WTC11 (cell line): ENCODE results near the gene PNP.

ENCODE experiments used
- CREB1 ChIP-seq: sonication (generic); formaldehyde crosslinking; IDR thresholded peaks from 2 replicates; pipeline ENCODE4 v1.8.0; 2023; ENCODE audit warnings: mild to moderate bottlenecking, missing genetic modification reagents
- CTCF ChIP-seq: fragments of 200-600 bp; IDR thresholded peaks from 2 replicates; pipeline ENCODE4 v1.8.0; 2022; ENCODE audit warnings: antibody characterized with exemption
- ESRRA ChIP-seq: sonication (generic); formaldehyde crosslinking; IDR thresholded peaks from 2 replicates; pipeline ENCODE4 v1.8.1; 2022; ENCODE audit warnings: mild to moderate bottlenecking, missing genetic modification reagents, borderline replicate concordance
- IRF1 ChIP-seq: sonication (generic); formaldehyde crosslinking; IDR thresholded peaks from 2 replicates; pipeline ENCODE4 v1.8.0; 2023; ENCODE audit warnings: missing genetic modification reagents
- JUN ChIP-seq: sonication (generic); formaldehyde crosslinking; IDR thresholded peaks from 2 replicates; pipeline ENCODE4 v1.8.0; 2023; ENCODE audit warnings: mild to moderate bottlenecking, missing genetic modification reagents
- MXD4 ChIP-seq: fragments of 250-450 bp; sonication (Bioruptor Pico); IDR thresholded peaks from 2 replicates; pipeline ENCODE4 v1.8.0; 2021; ENCODE audit warnings: mild to moderate bottlenecking, moderate library complexity, borderline replicate concordance
- NR2C2 ChIP-seq: sonication (generic); formaldehyde crosslinking; IDR thresholded peaks from 2 replicates; pipeline ENCODE4 v1.8.0; 2022; ENCODE audit warnings: mild to moderate bottlenecking, missing genetic modification reagents
- TCF7 ChIP-seq: sonication (generic); formaldehyde crosslinking; IDR thresholded peaks from 2 replicates; pipeline ENCODE4 v1.8.0; 2022; ENCODE audit warnings: mild to moderate bottlenecking, low read depth, missing genetic modification reagents, moderate library complexity
- TEAD4 ChIP-seq: sonication (generic); formaldehyde crosslinking; IDR thresholded peaks from 2 replicates; pipeline ENCODE4 v1.8.0; 2022; ENCODE audit warnings: mild to moderate bottlenecking, missing genetic modification reagents
- USF2 ChIP-seq: sonication (generic); formaldehyde crosslinking; IDR thresholded peaks from 2 replicates; pipeline ENCODE4 v1.8.1; 2023; ENCODE audit warnings: mild to moderate bottlenecking, missing genetic modification reagents, moderate library complexity
- ZBTB21 ChIP-seq: sonication (generic); formaldehyde crosslinking; IDR thresholded peaks from 2 replicates; pipeline ENCODE4 v1.8.1; 2023; ENCODE audit warnings: mild to moderate bottlenecking, missing genetic modification reagents, borderline replicate concordance
- ZNF138 ChIP-seq: sonication (generic); formaldehyde crosslinking; conservative IDR thresholded peaks from 2 replicates; pipeline ENCODE4 v1.8.1; 2022; ENCODE audit warnings: mild to moderate bottlenecking, moderate library complexity, missing genetic modification reagents

- TF ChIP-seq MXD4, result no peak
- TF ChIP-seq TEAD4, result no peak
- no peak for TF ChIP-seq CREB1 (CRISPR knock-in tag)
- TF ChIP-seq ZBTB21 (CRISPR knock-in tag), result no peak
- TF ChIP-seq ZNF138 (CRISPR knock-in tag), result no peak
- no peak for TF ChIP-seq NR2C2 (CRISPR knock-in tag)
- TF ChIP-seq CTCF, result no peak
- no peak for TF ChIP-seq JUN (CRISPR knock-in tag)
- no peak for TF ChIP-seq IRF1 (CRISPR knock-in tag)
- no peak for TF ChIP-seq USF2
- no peak for TF ChIP-seq TCF7 (CRISPR knock-in tag)
- TF ChIP-seq ESRRA, result no peak
Observed at GRCh38 chr14:20419419-20419818, 49.8 kb upstream of the PNP start.
